ENCODE data around the gene VPS18.

The VPS18 gene

GRCh38 chr15:40925495-40925862 is 31.2 kb downstream of the VPS18 start:
- DNase-seq (ENCODE audit: low spot score), result no peak

- DNase-seq (ENCODE audit: low spot score), result no peak
Measured at GRCh38 chr15:40925863-40926658, 31.8 kb downstream of the VPS18 start.

GRCh38 chr15:40926659-40927494 is 32.6 kb downstream of the VPS18 start:
- no peak for DNase-seq (ENCODE audit: low spot score)

- DNase-seq (ENCODE audit: low spot score), result no peak
Measured at GRCh38 chr15:40927495-40927872, 33.2 kb downstream of the VPS18 start.

GRCh38 chr15:40927873-40928806 is 33.9 kb downstream of the VPS18 start:
- no peak for DNase-seq (ENCODE audit: low spot score)

GRCh38 chr15:40928821-40929659 is 34.8 kb downstream of the VPS18 start, which contains the start of gene DLL4:
TSS of gene DLL4 (plus strand) at chr15:40929340. CDS start at chr15:40929669, 329 bp downstream.
- DNase-seq (ENCODE audit: low spot score), result peak; percentile 59

- DNase-seq (ENCODE audit: low spot score), result peak; percentile 56
Measured at GRCh38 chr15:40929660-40930429, 35.6 kb downstream of the VPS18 start.

- peak; percentile 46 for DNase-seq (ENCODE audit: low spot score)
Measured at GRCh38 chr15:40930430-40931299, 36.4 kb downstream of the VPS18 start.

- DNase-seq (ENCODE audit: low spot score), result no peak
Measured at GRCh38 chr15:40931300-40932142, 37.3 kb downstream of the VPS18 start.

- DNase-seq (ENCODE audit: low spot score), result no peak
Measured at GRCh38 chr15:40932156-40932555, 37.9 kb downstream of the VPS18 start.

- no peak for DNase-seq (ENCODE audit: low spot score)
Measured at GRCh38 chr15:40932649-40933516, 38.6 kb downstream of the VPS18 start.

- DNase-seq (ENCODE audit: low spot score), result no peak
Measured at GRCh38 chr15:40933517-40933902, 39.3 kb downstream of the VPS18 start.

GRCh38 chr15:40934457-40934856 is 40.2 kb downstream of the VPS18 start:
- no peak for DNase-seq (ENCODE audit: low spot score)

- DNase-seq (ENCODE audit: low spot score), result no peak
Measured at GRCh38 chr15:40936234-40936708, 42.0 kb downstream of the VPS18 start.

GRCh38 chr15:40936709-40937666 is 42.7 kb downstream of the VPS18 start:
- peak; percentile 36 for DNase-seq (ENCODE audit: low spot score)
